Measurements from ENCODE around the gene BCL2L14.

BCL2L14 gene

DNA sequence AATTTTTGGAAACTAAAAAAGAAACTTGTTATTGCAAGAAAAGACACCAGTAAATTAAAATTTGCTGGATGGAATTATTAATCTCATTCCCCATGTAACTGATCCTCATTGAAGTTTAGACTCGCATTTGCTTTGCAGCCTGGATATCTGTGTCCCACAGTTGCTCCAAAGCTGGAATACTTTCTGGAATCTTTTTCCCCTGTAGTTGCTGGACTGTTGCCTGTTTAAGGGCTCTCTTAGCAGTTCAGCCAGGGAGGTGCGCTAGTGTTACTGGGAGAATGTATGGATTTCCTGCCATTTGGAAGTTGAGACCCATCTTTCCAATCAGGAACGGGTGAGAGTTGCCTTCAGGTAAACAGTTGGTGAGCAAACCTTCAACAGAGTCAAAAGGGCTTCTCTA is 20.3 kb downstream of the BCL2L14 start:
- no peak for TF ChIP-seq SIN3A (IDR thresholded peaks at IDR 0.05; ENCODE audit: borderline replicate concordance, insufficient read depth, low read length)
- no peak for TF ChIP-seq POLR2AphosphoS5 (IDR thresholded peaks at IDR 0.05; ENCODE audit: low read depth, low read length)
- TF ChIP-seq TAF1 (IDR thresholded peaks at IDR 0.05; ENCODE audit: borderline replicate concordance, insufficient read depth, low read length): no peak

DNA sequence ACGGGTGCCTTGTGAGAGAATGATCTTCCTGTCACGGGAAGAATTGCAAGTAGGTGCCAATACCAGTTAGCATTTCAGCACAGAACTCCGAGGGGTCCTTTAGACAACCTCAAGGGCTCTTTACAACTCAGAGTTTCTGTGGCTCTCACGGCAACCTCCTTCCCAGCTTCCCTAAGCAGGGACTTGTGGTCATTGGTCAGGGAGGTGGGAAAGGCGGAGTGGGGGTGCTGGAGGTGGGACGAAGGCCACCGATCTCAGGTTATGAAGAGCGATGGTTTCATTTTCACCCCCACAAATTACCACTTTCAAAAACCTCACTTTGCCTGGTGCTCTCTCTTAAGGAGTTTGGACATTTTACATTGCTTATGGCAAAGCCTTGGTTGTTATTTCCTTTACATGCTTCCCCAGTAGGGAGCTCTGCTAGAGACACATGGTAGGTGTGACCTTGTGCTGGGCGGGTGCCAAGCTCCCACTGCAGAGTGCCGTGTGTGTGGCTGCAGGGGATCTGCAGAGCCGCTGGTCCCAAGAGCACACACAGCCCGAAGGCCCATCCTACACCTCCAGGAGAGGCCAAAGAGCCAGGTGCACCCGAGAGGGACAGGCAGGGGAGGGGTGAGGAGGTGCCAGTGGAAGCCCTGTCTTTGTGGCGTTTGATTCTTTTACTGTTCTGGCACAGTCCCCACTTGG is 21.4 kb downstream of the BCL2L14 start:
- no peak for TF ChIP-seq TAF1 (IDR thresholded peaks at IDR 0.05; ENCODE audit: borderline replicate concordance, insufficient read depth, low read length)
- TF ChIP-seq, protein P1, sequence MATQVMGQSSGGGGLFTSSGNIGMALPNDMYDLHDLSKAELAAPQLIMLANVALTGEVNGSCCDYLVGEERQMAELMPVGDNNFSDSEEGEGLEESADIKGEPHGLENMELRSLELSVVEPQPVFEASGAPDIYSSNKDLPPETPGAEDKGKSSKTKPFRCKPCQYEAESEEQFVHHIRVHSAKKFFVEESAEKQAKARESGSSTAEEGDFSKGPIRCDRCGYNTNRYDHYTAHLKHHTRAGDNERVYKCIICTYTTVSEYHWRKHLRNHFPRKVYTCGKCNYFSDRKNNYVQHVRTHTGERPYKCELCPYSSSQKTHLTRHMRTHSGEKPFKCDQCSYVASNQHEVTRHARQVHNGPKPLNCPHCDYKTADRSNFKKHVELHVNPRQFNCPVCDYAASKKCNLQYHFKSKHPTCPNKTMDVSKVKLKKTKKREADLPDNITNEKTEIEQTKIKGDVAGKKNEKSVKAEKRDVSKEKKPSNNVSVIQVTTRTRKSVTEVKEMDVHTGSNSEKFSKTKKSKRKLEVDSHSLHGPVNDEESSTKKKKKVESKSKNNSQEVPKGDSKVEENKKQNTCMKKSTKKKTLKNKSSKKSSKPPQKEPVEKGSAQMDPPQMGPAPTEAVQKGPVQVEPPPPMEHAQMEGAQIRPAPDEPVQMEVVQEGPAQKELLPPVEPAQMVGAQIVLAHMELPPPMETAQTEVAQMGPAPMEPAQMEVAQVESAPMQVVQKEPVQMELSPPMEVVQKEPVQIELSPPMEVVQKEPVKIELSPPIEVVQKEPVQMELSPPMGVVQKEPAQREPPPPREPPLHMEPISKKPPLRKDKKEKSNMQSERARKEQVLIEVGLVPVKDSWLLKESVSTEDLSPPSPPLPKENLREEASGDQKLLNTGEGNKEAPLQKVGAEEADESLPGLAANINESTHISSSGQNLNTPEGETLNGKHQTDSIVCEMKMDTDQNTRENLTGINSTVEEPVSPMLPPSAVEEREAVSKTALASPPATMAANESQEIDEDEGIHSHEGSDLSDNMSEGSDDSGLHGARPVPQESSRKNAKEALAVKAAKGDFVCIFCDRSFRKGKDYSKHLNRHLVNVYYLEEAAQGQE (IDR thresholded peaks at IDR 0.05; ENCODE audit: insufficient read depth in 1 of 2, low read depth in 2 of 2, low read length in 2 of 2): no peak
- TF ChIP-seq SIN3A (IDR thresholded peaks at IDR 0.05; ENCODE audit: borderline replicate concordance, insufficient read depth, low read length): no peak
- TF ChIP-seq FOXP2 (optimal IDR thresholded peaks at IDR 0.05; ENCODE audit: borderline replicate concordance, extremely low read depth, extremely low read length, insufficient read depth): no peak
- no peak for TF ChIP-seq POLR2AphosphoS5 (IDR thresholded peaks at IDR 0.05; ENCODE audit: low read depth, low read length)

DNA sequence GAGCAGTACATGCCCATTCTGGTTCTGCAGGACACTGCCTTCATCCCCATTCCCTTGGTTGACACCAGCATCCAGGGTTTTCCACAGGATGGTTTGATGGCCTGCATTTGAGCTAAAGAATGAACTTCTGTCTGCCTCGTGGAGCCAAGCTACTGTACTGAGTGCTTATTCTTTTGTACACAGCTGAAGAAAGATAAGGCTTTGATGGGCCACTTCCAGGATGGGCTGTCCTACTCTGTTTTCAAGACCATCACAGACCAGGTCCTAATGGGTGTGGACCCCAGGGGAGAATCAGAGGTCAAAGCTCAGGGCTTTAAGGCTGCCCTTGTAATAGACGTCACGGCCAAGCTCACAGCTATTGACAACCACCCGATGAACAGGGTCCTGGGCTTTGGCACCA is 23.7 kb downstream of the BCL2L14 start:
- TF ChIP-seq TAF1 (IDR thresholded peaks at IDR 0.05; ENCODE audit: borderline replicate concordance, insufficient read depth, low read length) (no peak), SIN3A (IDR thresholded peaks at IDR 0.05; ENCODE audit: borderline replicate concordance, insufficient read depth, low read length) (no peak), FOXP2 (optimal IDR thresholded peaks at IDR 0.05; ENCODE audit: borderline replicate concordance, extremely low read depth, extremely low read length, insufficient read depth) (no peak), POLR2AphosphoS5 (IDR thresholded peaks at IDR 0.05; ENCODE audit: low read depth, low read length) (no peak)
- TF ChIP-seq, protein P1 (IDR thresholded peaks at IDR 0.05; ENCODE audit: insufficient read depth in 1 of 2, low read depth in 2 of 2, low read length in 2 of 2): no peak

DNA sequence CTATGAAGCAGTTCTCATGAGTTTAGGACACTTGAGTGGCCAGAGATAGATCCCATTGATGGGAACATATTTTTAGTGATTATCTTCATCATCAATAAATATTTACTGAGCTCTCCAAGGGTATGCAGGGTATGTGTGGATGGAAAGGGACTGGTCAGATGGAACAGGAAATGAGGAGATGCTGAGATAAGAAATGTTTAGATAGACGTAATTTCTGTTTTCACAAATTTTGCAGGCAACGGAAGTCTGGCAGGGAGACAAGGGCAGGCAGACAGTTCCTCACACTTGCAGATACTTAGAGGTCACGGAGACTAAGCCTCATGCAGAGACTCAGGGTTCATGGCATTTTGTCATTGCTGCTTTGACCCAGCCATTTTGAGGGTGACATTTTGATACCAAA is 24.3 kb downstream of the BCL2L14 start:
- TF ChIP-seq, protein P1 (IDR thresholded peaks at IDR 0.05; ENCODE audit: insufficient read depth in 1 of 2, low read depth in 2 of 2, low read length in 2 of 2): peak in 1 of 2 experiments; percentile 66; a peak in 2 of 4 replicates
- TF ChIP-seq FOXP2 (optimal IDR thresholded peaks at IDR 0.05; ENCODE audit: borderline replicate concordance, extremely low read depth, extremely low read length, insufficient read depth) (no peak), SIN3A (IDR thresholded peaks at IDR 0.05; ENCODE audit: borderline replicate concordance, insufficient read depth, low read length) (peak; percentile 63; the same call in 1 of the 2 replicates), POLR2AphosphoS5 (IDR thresholded peaks at IDR 0.05; ENCODE audit: low read depth, low read length) (peak; percentile 41; the same call in 1 of the 2 replicates), TAF1 (IDR thresholded peaks at IDR 0.05; ENCODE audit: borderline replicate concordance, insufficient read depth, low read length) (peak; percentile 76; the same call in 1 of the 2 replicates)

DNA sequence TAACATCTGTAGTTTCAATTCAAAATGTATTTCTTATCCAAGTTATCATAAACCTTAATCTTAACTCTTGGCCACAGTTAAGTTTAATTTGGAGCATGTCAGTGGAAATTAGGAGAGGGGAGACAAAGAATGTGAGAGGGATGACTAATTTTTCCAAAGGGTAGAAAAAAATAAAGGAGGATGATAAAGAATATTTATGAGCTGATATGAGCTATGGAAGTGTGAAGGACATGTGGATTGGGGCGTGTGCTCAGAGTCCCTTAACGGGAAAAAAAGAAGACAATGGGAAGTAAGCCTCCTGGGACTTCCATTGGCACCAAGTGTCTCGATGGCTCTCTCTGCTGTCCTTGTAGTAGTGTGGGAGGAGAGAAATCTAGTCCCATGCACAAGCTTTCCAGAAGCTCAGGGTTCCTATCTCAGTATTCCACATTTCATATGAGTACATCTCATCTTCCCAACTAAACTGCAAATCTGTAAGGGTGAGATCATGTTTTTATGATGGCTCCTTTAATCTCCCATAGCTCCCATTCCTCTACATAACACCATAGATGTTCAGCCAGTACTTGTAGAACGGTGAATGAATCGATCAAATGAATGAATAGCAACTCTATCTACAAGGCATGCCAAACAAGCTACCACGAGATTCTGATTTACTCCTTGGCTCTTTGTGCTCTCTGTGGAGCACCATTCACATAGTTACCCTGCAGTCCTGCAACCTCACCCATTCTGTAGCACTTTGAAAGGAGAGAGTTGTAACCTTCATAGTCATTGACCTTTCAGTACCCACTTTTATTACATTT is 27.4 kb downstream of the BCL2L14 start:
- TF ChIP-seq SIN3A (IDR thresholded peaks at IDR 0.05; ENCODE audit: borderline replicate concordance, insufficient read depth, low read length) (no peak), FOXP2 (optimal IDR thresholded peaks at IDR 0.05; ENCODE audit: borderline replicate concordance, extremely low read depth, extremely low read length, insufficient read depth) (no peak), TAF1 (IDR thresholded peaks at IDR 0.05; ENCODE audit: borderline replicate concordance, insufficient read depth, low read length) (no peak), POLR2AphosphoS5 (IDR thresholded peaks at IDR 0.05; ENCODE audit: low read depth, low read length) (no peak)
- TF ChIP-seq, protein P1 (IDR thresholded peaks at IDR 0.05; ENCODE audit: insufficient read depth in 1 of 2, low read depth in 2 of 2, low read length in 2 of 2): no peak

Data from PFSK-1 (cell line).